Endothelial cell of umbilical vein (primary cell): ENCODE data around the gene SNX22.

Experiments
- CTCF ChIP-seq, 2 donors: IDR thresholded peaks; 1 replicate in 1 of 2; 2 replicates in 1 of 2; pipeline ENCODE4 v1.5.1; 2011; ENCODE audit warnings: low read length in 2 of 2, mild to moderate bottlenecking in 2 of 2, moderate library complexity in 2 of 2, control low read depth in 1 of 2, inconsistent platforms in 1 of 2, low read depth in 1 of 2; ENCODE audit not compliant: insufficient read depth in 1 of 2; ENCODE audit errors: extremely low read depth in 1 of 2
- EZH2 ChIP-seq: IDR thresholded peaks from 2 replicates; pipeline ENCODE4 v1.6.1; 2012; ENCODE audit warnings: borderline replicate concordance, low read depth, mild to moderate bottlenecking, moderate library complexity, low read length, inconsistent platforms; ENCODE audit not compliant: severe bottlenecking
- GATA2 ChIP-seq: IDR thresholded peaks from 2 replicates; pipeline ENCODE4 v1.7.0; 2011; ENCODE audit warnings: low read depth, mild to moderate bottlenecking, moderate library complexity, mixed read lengths, low read length; ENCODE audit not compliant: insufficient read length, insufficient read depth
- JUN ChIP-seq: IDR thresholded peaks from 2 replicates; pipeline ENCODE4 v1.6.1; 2011; ENCODE audit warnings: borderline replicate concordance, low read depth; ENCODE audit not compliant: insufficient read length, insufficient read depth
- MAX ChIP-seq: IDR thresholded peaks from 2 replicates; pipeline ENCODE4 v1.6.1; 2011; ENCODE audit not compliant: insufficient read depth, insufficient read length
- POLR2A ChIP-seq: IDR thresholded peaks from 2 replicates; pipeline ENCODE4 v1.6.1; 2012; ENCODE audit warnings: low read depth, mild to moderate bottlenecking, control low read depth, low read length
- POLR2AphosphoS5 ChIP-seq: IDR thresholded peaks from 2 replicates; pipeline ENCODE4 v1.6.1; 2012; ENCODE audit warnings: low read depth, mild to moderate bottlenecking, control low read depth, low read length, moderate library complexity; ENCODE audit not compliant: insufficient read depth

DNA sequence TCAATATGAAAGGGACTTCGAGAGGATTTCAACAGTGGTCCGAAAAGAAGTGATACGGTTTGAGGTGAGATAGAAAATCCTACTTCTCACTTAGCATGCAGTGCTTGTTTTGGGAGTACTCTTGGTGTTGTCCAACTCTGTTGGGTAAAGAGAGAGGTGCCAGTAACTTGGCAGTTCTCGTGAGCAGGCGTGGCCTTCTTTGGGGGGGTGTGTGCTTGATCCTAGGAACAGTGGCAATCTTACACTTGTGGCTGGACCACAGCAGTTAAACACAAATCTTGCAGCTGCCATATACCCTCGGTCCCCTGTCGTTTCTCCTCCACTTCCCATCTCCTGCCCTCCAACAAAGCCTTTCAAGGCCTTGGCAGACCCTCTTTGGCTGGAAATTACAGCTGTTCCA lies 15.2 kb upstream of the SNX22 start:
- TF ChIP-seq POLR2A (no peak), POLR2AphosphoS5 (no peak), CTCF (IDR thresholded peaks at IDR 0.05; ENCODE audit: extremely low read depth in 1 of 2, insufficient read depth in 1 of 2, low read depth in 1 of 2, low read length in 2 of 2) (no peak), EZH2 (no peak), MAX (no peak), JUN (no peak), GATA2 (no peak)
